Panc1 (cell line): ENCODE results near the gene RAB3B.
A peak's percentile ranks its signal among the peaks of the same experiment; 100 is the strongest.

Experiments used
- POLR2AphosphoS5 ChIP-seq: IDR thresholded peaks from 2 replicates; pipeline ENCODE4 v1.6.1; 2012; ENCODE audit warnings: mild to moderate bottlenecking, low read depth, low read length, moderate library complexity
- SIN3A ChIP-seq: IDR thresholded peaks from 2 replicates; pipeline ENCODE4 v1.6.1; 2012; ENCODE audit warnings: low read depth, mild to moderate bottlenecking, low read length, moderate library complexity, borderline replicate concordance; ENCODE audit not compliant: insufficient read depth
- TCF7L2 ChIP-seq: IDR thresholded peaks from 2 replicates; pipeline ENCODE4 v1.6.1; 2011; ENCODE audit warnings: mild to moderate bottlenecking, low read depth, low read length, inconsistent platforms
- TF ChIP-seq, protein P1 (sequence below): fragments of 450-650 bp; IDR thresholded peaks from 2 replicates; pipeline ENCODE4 v1.5.1; 2017; ENCODE audit warnings: mild to moderate bottlenecking
- TF ChIP-seq, protein P2 (sequence below), 2 experiments: IDR thresholded peaks; 2 replicates each; pipeline ENCODE4 v1.6.1; 2011 to 2012; ENCODE audit warnings: low read depth in 2 of 2, control low read depth in 1 of 2, low read length in 1 of 2, mild to moderate bottlenecking in 1 of 2, moderate library complexity in 1 of 2; ENCODE audit not compliant: insufficient read depth in 1 of 2

DNA sequence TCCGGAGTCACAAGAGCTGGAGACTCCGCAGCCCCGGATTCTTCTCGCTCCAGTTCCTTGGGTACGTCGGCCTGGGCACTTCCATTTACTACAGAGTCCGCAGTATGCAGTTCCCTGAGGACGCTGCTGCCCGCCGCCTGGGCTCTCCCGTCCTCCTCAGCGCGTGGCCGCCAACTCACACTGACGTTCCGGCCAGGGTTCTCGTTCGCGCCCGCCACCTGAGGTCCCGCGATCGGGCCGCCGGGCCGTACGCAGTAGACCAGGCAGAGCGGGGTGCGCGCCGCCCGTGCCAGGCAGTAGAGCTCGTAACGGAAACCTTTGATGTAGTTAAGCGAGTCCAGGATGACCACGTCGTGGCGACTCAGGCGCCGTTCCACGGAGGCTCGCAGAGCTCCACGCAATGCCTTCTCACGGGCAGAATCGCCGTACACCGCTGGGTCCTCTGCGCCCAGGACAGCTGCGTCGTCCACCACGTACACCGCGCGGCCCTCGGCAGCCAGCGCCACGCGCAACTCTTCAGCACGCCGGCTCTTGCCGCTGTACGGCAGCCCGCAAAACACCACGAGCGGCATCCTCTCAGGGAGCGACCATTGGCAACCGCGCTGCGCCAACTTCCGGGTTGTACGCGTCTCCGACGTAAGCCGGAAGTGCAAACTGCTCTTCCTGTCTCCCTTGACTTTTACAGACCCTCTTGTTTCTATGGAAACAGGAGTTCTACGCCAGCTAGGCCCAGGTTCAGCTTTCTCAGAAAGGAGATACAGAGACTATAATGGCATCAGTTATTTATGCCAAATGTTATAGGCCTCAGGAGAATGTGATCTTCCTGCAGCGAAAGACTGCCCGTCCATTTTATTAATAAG, 42.9 kb upstream of the RAB3B start, which contains the start of gene KTI12:
- TF ChIP-seq, protein P1, sequence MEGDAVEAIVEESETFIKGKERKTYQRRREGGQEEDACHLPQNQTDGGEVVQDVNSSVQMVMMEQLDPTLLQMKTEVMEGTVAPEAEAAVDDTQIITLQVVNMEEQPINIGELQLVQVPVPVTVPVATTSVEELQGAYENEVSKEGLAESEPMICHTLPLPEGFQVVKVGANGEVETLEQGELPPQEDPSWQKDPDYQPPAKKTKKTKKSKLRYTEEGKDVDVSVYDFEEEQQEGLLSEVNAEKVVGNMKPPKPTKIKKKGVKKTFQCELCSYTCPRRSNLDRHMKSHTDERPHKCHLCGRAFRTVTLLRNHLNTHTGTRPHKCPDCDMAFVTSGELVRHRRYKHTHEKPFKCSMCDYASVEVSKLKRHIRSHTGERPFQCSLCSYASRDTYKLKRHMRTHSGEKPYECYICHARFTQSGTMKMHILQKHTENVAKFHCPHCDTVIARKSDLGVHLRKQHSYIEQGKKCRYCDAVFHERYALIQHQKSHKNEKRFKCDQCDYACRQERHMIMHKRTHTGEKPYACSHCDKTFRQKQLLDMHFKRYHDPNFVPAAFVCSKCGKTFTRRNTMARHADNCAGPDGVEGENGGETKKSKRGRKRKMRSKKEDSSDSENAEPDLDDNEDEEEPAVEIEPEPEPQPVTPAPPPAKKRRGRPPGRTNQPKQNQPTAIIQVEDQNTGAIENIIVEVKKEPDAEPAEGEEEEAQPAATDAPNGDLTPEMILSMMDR, result no peak
- TF ChIP-seq POLR2AphosphoS5, result peak; percentile 91
- peak; percentile 85; the same call in 1 of the 2 replicates for TF ChIP-seq SIN3A
- TF ChIP-seq, protein P2, sequence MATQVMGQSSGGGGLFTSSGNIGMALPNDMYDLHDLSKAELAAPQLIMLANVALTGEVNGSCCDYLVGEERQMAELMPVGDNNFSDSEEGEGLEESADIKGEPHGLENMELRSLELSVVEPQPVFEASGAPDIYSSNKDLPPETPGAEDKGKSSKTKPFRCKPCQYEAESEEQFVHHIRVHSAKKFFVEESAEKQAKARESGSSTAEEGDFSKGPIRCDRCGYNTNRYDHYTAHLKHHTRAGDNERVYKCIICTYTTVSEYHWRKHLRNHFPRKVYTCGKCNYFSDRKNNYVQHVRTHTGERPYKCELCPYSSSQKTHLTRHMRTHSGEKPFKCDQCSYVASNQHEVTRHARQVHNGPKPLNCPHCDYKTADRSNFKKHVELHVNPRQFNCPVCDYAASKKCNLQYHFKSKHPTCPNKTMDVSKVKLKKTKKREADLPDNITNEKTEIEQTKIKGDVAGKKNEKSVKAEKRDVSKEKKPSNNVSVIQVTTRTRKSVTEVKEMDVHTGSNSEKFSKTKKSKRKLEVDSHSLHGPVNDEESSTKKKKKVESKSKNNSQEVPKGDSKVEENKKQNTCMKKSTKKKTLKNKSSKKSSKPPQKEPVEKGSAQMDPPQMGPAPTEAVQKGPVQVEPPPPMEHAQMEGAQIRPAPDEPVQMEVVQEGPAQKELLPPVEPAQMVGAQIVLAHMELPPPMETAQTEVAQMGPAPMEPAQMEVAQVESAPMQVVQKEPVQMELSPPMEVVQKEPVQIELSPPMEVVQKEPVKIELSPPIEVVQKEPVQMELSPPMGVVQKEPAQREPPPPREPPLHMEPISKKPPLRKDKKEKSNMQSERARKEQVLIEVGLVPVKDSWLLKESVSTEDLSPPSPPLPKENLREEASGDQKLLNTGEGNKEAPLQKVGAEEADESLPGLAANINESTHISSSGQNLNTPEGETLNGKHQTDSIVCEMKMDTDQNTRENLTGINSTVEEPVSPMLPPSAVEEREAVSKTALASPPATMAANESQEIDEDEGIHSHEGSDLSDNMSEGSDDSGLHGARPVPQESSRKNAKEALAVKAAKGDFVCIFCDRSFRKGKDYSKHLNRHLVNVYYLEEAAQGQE (IDR thresholded peaks at IDR 0.05; ENCODE audit: insufficient read depth in 1 of 2, low read depth in 2 of 2, low read length in 1 of 2), result no peak; a peak in 1 of 4 replicates
- peak; percentile 94 for TF ChIP-seq TCF7L2
